PFSK-1 (cell line): ENCODE data around the gene RASA3.

ENCODE experiments used
- SIN3A ChIP-seq: IDR thresholded peaks from 2 replicates; pipeline ENCODE4 v1.6.1; 2012; ENCODE audit warnings: mild to moderate bottlenecking, low read length, moderate library complexity, borderline replicate concordance; ENCODE audit not compliant: insufficient read depth
- TF ChIP-seq, protein P1 (sequence below), 2 experiments: IDR thresholded peaks; 2 replicates each; pipeline versions ENCODE4 v1.6.1 to v1.8.0; 2011 to 2012; ENCODE audit warnings: low read depth in 2 of 2, low read length in 2 of 2, control low read depth in 1 of 2, inconsistent platforms in 1 of 2, mild to moderate bottlenecking in 1 of 2, moderate library complexity in 1 of 2; ENCODE audit not compliant: insufficient read depth in 1 of 2

DNA sequence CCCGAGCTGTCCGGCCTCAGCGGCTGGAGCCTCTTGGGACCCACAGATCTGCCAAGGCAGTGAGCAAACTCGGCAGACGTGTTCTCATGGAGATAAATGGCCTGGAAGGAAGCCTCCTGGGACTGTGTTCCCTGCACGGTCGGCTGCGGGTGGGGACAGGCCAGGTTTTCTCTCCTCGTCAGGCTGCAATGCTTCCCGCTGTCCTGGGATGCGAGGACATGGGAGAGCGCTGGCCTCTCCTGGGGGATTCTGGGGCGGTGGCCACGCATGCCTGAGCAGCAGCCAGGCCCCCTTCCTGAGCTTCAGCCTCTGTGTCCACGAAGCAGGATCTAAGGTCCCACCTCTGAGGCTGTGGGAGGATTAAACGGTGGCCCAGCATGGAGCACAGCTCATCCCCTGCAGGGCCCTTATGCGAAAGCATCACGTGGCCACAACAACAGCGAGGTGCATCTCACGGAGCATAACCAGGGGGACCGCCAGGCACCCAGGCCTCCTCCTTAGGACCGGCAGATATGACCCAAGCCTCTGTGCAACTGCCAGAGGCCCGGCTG lies 137.3 kb downstream of the RASA3 start:
- TF ChIP-seq, protein P1, sequence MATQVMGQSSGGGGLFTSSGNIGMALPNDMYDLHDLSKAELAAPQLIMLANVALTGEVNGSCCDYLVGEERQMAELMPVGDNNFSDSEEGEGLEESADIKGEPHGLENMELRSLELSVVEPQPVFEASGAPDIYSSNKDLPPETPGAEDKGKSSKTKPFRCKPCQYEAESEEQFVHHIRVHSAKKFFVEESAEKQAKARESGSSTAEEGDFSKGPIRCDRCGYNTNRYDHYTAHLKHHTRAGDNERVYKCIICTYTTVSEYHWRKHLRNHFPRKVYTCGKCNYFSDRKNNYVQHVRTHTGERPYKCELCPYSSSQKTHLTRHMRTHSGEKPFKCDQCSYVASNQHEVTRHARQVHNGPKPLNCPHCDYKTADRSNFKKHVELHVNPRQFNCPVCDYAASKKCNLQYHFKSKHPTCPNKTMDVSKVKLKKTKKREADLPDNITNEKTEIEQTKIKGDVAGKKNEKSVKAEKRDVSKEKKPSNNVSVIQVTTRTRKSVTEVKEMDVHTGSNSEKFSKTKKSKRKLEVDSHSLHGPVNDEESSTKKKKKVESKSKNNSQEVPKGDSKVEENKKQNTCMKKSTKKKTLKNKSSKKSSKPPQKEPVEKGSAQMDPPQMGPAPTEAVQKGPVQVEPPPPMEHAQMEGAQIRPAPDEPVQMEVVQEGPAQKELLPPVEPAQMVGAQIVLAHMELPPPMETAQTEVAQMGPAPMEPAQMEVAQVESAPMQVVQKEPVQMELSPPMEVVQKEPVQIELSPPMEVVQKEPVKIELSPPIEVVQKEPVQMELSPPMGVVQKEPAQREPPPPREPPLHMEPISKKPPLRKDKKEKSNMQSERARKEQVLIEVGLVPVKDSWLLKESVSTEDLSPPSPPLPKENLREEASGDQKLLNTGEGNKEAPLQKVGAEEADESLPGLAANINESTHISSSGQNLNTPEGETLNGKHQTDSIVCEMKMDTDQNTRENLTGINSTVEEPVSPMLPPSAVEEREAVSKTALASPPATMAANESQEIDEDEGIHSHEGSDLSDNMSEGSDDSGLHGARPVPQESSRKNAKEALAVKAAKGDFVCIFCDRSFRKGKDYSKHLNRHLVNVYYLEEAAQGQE (IDR thresholded peaks at IDR 0.05; ENCODE audit: insufficient read depth in 1 of 2, low read depth in 2 of 2, low read length in 2 of 2) = no peak
- TF ChIP-seq SIN3A = no peak
